Skeletal muscle cell (primary cell): ENCODE data around the gene CPEB1.
A peak's percentile ranks its signal among the peaks of the same experiment; 100 is the strongest.
"Not testable (repeated sequence)": the region's sequence is repeated elsewhere in the genome, so short reads cannot be mapped to it uniquely, and the experiment has no call there.

Source experiments
- DNase-seq: peaks from one replicate; pipeline ENCODE4 v3.0.0-alpha.2; 2010; ENCODE audit warnings: low read depth
- H3K4me3 ChIP-seq: 2 replicates; pipeline ENCODE4 v1.5.1; 2011; ENCODE audit warnings: low read depth, mild to moderate bottlenecking, control low read depth, low read length, moderate library complexity

CPEB1 gene

GRCh38 chr15:82650046-82650670 lies 3.0 kb upstream of the CPEB1 start:
- no peak for DNase-seq

GRCh38 chr15:82649226-82649999 lies 2.2 kb upstream of the CPEB1 start:
- H3K4me3 ChIP-seq, result no peak overlapping the region
- DNase-seq, result no peak

More at GRCh38 chr15:82650046-82650670, 3.0 kb upstream of the CPEB1 start:
- no peak overlapping the region for H3K4me3 ChIP-seq

- H3K4me3 ChIP-seq, result peak overlapping the region; percentile 49
- no peak for DNase-seq
Observed at GRCh38 chr15:82648257-82649103, 1.3 kb upstream of the CPEB1 start.

- H3K4me3 ChIP-seq, result peak overlapping the region; percentile 49
- no peak for DNase-seq
Observed at GRCh38 chr15:82647835-82648256, 683 bp upstream of the CPEB1 start.

GRCh38 chr15:82646250-82647044 lies 716 bp downstream of the CPEB1 start:
- no peak for DNase-seq
- no peak overlapping the region for H3K4me3 ChIP-seq

GRCh38 chr15:82644967-82645852 lies 2.0 kb downstream of the CPEB1 start:
- H3K4me3 ChIP-seq, DNase-seq: not testable (repeated sequence)

GRCh38 chr15:82643992-82644391 lies 3.2 kb downstream of the CPEB1 start:
- H3K4me3 ChIP-seq, result no peak overlapping the region
- DNase-seq, result no peak

GRCh38 chr15:82642656-82643055 lies 4.5 kb downstream of the CPEB1 start:
- DNase-seq, result no peak
- no peak overlapping the region for H3K4me3 ChIP-seq

- no peak overlapping the region for H3K4me3 ChIP-seq
- DNase-seq, result no peak
Observed at GRCh38 chr15:82641129-82641798, 5.9 kb downstream of the CPEB1 start.

GRCh38 chr15:82640672-82641071 lies 6.5 kb downstream of the CPEB1 start:
- H3K4me3 ChIP-seq, result no peak overlapping the region
- no peak for DNase-seq

GRCh38 chr15:82635798-82636197 lies 11.4 kb downstream of the CPEB1 start:
- DNase-seq, result no peak
- no peak overlapping the region for H3K4me3 ChIP-seq

- no peak for DNase-seq
- H3K4me3 ChIP-seq, result no peak overlapping the region
Observed at GRCh38 chr15:82630033-82630432, 17.1 kb downstream of the CPEB1 start.

- no peak overlapping the region for H3K4me3 ChIP-seq
- no peak for DNase-seq
Observed at GRCh38 chr15:82625136-82625535, 22.0 kb downstream of the CPEB1 start.

- H3K4me3 ChIP-seq, result no peak overlapping the region
- no peak for DNase-seq
Observed at GRCh38 chr15:82624438-82624837, 22.7 kb downstream of the CPEB1 start.

GRCh38 chr15:82624008-82624407 lies 23.2 kb downstream of the CPEB1 start:
- DNase-seq, result no peak

GRCh38 chr15:82621970-82622369 lies 25.2 kb downstream of the CPEB1 start:
- H3K4me3 ChIP-seq, result no peak overlapping the region
- DNase-seq, result no peak

More at GRCh38 chr15:82624008-82624407, 23.2 kb downstream of the CPEB1 start:
- no peak overlapping the region for H3K4me3 ChIP-seq

GRCh38 chr15:82613747-82614146 lies 33.4 kb downstream of the CPEB1 start:
- no peak overlapping the region for H3K4me3 ChIP-seq
- no peak for DNase-seq

- H3K4me3 ChIP-seq, result no peak overlapping the region
- no peak for DNase-seq
Observed at GRCh38 chr15:82611348-82611747, 35.8 kb downstream of the CPEB1 start.
